Right forelimb (tissue), 1 donor: Measurements from ENCODE around the gene PRR19.

Experiments
- DNase-seq: peaks from one replicate; pipeline ENCODE4 v3.0.0-alpha.2; 2018

Gene PRR19

DNA sequence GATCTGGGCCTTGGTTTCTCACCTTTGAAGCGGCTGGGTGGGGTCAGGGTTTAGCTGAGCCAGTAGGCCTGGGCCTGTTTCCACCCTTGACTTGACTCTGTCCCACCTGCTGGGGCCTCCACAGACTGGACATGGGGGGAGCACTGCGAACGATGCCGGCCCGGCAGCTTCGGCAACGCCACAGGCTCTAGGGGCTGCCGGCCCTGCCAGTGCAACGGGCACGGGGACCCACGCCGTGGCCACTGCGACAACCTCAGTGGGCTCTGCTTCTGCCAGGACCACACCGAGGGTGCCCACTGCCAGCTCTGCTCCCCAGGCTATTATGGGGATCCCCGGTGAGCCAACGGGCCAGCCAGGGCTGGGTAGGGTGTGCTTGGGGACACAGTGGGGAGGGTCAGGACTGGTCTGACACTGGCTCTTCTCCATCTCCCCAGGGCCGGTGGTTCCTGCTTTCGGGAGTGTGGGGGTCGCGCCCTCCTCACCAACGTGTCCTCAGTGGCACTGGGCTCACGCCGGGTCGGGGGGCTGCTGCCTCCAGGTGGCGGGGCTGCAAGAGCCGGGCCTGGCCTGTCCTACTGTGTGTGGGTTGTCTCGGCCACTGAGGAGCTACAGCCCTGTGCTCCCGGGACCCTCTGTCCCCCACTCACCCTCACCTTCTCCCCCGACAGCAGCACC lies 51.5 kb downstream of the PRR19 start:
- DNase-seq: no peak

GRCh38 chr19:42355896-42356295 lies 54.0 kb downstream of the PRR19 start:
- DNase-seq: no peak

DNA sequence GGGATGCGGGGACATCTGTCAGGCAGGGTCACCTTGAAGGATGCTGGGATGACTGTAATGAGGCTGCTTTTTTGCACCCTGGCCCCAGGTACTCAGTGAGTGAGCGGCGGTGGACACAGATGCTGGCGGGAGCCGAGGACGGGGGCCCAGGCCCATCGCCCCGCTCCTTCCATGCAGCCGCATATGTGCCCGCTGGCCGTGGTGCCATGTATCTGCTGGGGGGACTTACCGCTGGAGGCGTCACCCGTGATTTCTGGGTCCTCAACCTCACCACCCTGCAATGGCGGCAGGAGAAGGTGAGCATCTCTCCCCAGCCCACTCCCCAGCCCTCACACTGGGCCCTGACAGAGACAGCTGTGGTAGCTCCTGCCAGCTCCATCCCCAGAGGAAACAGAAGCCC lies 54.8 kb downstream of the PRR19 start:
- no peak for DNase-seq

DNA sequence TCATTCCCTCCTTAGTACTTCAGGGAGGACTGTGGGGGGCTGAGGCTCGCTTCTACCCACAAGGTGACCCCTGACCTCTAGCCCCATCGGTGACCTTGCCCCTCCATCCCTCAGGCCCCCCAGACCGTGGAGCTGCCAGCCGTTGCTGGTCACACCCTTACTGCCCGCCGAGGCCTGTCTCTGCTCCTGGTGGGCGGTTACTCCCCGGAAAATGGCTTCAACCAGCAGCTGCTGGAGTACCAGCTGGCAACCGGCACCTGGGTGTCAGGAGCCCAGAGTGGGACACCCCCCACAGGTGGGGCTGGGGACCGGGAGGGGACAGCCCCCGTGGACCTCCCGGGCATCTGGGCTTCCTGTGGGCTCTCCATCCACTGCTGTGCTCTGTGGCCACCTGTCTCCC lies 55.4 kb downstream of the PRR19 start:
- DNase-seq: no peak
